ENCODE data around the gene RCN1.

RCN1 gene

DNA sequence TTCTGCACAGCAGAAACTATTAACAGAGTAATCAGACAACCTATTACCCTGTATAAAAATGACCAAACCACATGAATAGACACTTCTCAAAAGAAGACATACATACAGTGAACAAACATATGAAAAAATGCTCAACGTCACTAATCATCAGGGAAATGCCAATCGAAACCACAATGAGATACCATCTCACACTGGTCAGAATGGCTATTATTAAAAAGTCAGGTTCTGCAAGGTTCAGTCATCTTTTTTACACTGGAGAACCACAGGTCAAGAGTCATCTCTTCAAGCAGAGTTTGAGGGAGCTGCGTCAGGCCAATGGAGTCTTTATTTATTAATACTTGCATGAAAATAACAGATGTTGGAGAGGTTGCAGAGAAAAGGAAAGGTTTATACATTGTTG, 40.4 kb downstream of the RCN1 start:
- Histone ChIP-seq H3K79me2 (no peaks in the 10 kb centered on the region), H3K9ac (no peak overlapping the region), H3K27ac (no peak overlapping the region), H3K4me3 (ENCODE audit: low read depth, low read length) (no peak overlapping the region), H3K4me2 (ENCODE audit: low read length) (no peak overlapping the region), H3K27me3 (ENCODE audit: control insufficient read depth, insufficient read depth, low read length) (no peaks in the 10 kb centered on the region), H3K4me1 (no peaks in the 10 kb centered on the region), H3K36me3 (ENCODE audit: control insufficient read depth, insufficient read depth, low read length) (no peaks in the 10 kb centered on the region), H3K9me3 (ENCODE audit: control insufficient read depth, low read length) (no peaks in the 10 kb centered on the region), H2AFZ (no peak overlapping the region)
- TF ChIP-seq, protein P1, sequence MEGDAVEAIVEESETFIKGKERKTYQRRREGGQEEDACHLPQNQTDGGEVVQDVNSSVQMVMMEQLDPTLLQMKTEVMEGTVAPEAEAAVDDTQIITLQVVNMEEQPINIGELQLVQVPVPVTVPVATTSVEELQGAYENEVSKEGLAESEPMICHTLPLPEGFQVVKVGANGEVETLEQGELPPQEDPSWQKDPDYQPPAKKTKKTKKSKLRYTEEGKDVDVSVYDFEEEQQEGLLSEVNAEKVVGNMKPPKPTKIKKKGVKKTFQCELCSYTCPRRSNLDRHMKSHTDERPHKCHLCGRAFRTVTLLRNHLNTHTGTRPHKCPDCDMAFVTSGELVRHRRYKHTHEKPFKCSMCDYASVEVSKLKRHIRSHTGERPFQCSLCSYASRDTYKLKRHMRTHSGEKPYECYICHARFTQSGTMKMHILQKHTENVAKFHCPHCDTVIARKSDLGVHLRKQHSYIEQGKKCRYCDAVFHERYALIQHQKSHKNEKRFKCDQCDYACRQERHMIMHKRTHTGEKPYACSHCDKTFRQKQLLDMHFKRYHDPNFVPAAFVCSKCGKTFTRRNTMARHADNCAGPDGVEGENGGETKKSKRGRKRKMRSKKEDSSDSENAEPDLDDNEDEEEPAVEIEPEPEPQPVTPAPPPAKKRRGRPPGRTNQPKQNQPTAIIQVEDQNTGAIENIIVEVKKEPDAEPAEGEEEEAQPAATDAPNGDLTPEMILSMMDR (IDR thresholded peaks at IDR 0.05): no peak

DNA sequence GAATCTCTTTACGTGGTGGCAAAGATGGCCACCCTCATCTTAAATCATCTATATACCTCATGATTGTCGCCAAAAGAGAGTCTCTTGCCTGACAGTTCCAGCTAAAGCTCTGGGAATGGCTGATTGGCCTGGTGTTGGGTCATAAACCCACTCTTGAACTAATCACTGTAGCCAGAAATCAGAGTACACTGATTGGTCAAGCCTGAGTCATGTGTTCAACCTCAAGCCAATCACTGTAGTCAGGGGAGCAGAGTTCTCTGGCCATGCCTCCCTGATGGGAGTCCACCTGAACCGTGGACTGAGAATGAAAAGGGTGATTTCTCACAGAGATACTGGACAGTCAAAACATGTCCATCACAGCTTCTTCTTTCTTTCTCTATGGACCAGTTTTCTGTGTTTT, 45.8 kb downstream of the RCN1 start:
- H3K36me3 ChIP-seq (ENCODE audit: control insufficient read depth, insufficient read depth, low read length): no peaks in the 10 kb centered on the region
- no peaks in the 10 kb centered on the region for H3K27me3 ChIP-seq (ENCODE audit: control insufficient read depth, insufficient read depth, low read length)
- no peak overlapping the region for H3K4me2 ChIP-seq (ENCODE audit: low read length)
- no peaks in the 10 kb centered on the region for H3K4me1 ChIP-seq
- no peaks in the 10 kb centered on the region for H3K79me2 ChIP-seq
- no peak overlapping the region for H3K27ac ChIP-seq
- H3K9me3 ChIP-seq (ENCODE audit: control insufficient read depth, low read length): no peaks in the 10 kb centered on the region
- no peak overlapping the region for H2AFZ ChIP-seq
- TF ChIP-seq, protein P1 (IDR thresholded peaks at IDR 0.05): no peak
- no peak overlapping the region for H3K9ac ChIP-seq
- no peak overlapping the region for H3K4me3 ChIP-seq (ENCODE audit: low read depth, low read length)

DNA sequence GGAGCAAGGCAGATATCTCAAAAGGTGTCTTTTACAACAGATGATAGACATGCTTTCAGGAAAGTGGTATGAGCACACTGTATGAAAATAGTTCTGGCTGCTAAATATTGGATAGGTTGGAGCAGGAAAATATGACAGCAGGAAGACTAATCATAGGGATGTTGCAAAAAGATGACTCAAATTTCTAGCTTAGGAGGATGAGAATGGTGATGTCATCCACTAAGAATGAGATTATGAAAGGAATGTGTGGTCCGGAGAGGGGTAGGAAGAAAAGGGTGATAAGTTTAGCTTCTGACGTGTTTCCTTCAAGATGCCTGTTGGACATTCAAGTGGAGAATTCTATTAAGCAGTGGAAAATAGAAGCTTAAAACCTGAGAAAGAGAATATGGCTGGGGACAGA, 46.4 kb downstream of the RCN1 start:
- Histone ChIP-seq H3K27ac (no peak overlapping the region), H3K4me3 (ENCODE audit: low read depth, low read length) (no peak overlapping the region), H3K4me2 (ENCODE audit: low read length) (no peak overlapping the region), H3K9me3 (ENCODE audit: control insufficient read depth, low read length) (no peaks in the 10 kb centered on the region), H2AFZ (no peak overlapping the region), H3K79me2 (no peaks in the 10 kb centered on the region), H3K4me1 (peaks cover 1% of the 10 kb centered on the region), H3K27me3 (ENCODE audit: control insufficient read depth, insufficient read depth, low read length) (no peaks in the 10 kb centered on the region), H3K36me3 (ENCODE audit: control insufficient read depth, insufficient read depth, low read length) (no peaks in the 10 kb centered on the region), H3K9ac (no peak overlapping the region)
- TF ChIP-seq, protein P1 (IDR thresholded peaks at IDR 0.05): no peak

DNA sequence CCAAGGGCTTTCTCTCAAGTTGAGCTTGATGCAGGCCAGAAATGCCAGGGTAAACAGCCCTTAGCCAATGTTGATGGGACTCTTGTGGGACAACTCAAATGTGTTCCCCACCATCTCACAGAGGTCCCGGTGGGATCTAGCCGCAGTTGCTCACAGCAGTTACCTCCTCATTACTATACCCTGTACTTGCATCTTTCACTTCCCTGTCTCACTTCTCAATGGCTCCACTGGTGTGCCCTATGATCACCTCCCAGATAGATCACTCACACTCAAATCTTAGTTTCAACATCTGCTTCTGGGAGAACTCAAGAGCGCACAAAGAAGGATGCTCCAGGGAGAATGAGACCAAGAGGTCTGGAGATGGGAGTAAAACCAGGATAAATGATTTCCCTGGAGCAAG, 47.0 kb downstream of the RCN1 start:
- H3K9me3 ChIP-seq (ENCODE audit: control insufficient read depth, low read length): no peaks in the 10 kb centered on the region
- no peaks in the 10 kb centered on the region for H3K27me3 ChIP-seq (ENCODE audit: control insufficient read depth, insufficient read depth, low read length)
- H3K79me2 ChIP-seq: no peaks in the 10 kb centered on the region
- H3K9ac ChIP-seq: no peak overlapping the region
- H2AFZ ChIP-seq: no peak overlapping the region
- no peak overlapping the region for H3K4me3 ChIP-seq (ENCODE audit: low read depth, low read length)
- H3K4me1 ChIP-seq: peaks cover 7% of the 10 kb centered on the region
- H3K36me3 ChIP-seq (ENCODE audit: control insufficient read depth, insufficient read depth, low read length): no peaks in the 10 kb centered on the region
- H3K27ac ChIP-seq: no peak overlapping the region
- H3K4me2 ChIP-seq (ENCODE audit: low read length): no peak overlapping the region
- TF ChIP-seq, protein P1 (IDR thresholded peaks at IDR 0.05): no peak

DNA sequence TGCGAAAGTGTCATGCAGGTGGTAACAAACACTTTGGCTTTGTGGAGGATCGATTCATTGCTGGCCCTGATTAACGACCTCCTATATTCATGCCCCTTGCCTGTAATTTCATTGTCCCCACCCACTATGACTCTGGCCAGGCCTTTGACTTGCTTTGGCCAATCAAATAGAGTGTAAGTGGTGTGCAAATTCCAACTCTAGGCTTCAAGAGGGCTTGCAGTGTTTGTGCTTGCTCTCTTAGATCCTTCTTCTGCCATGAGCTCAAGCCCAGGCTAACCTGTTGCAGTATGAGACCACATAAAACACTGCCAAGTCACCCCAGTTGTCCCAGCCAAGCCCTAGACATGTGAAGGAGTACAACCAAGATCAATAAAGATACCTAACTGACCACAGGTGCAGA, 48.0 kb downstream of the RCN1 start:
- no peak overlapping the region for H3K4me3 ChIP-seq (ENCODE audit: low read depth, low read length)
- H3K79me2 ChIP-seq: no peaks in the 10 kb centered on the region
- H3K9me3 ChIP-seq (ENCODE audit: control insufficient read depth, low read length): no peaks in the 10 kb centered on the region
- no peak overlapping the region for H2AFZ ChIP-seq
- H3K36me3 ChIP-seq (ENCODE audit: control insufficient read depth, insufficient read depth, low read length): no peaks in the 10 kb centered on the region
- no peak overlapping the region for H3K9ac ChIP-seq
- no peak overlapping the region for H3K4me2 ChIP-seq (ENCODE audit: low read length)
- TF ChIP-seq, protein P1 (IDR thresholded peaks at IDR 0.05): no peak
- no peak overlapping the region for H3K27ac ChIP-seq
- no peaks in the 10 kb centered on the region for H3K27me3 ChIP-seq (ENCODE audit: control insufficient read depth, insufficient read depth, low read length)
- H3K4me1 ChIP-seq: peaks cover 7% of the 10 kb centered on the region
